ENCODE measurements around the gene KCNN3. TPM values are rescaled to one million over a fixed set of nuclear protein-coding genes. Genes with fewer than 3 reads are reported as not detected.

KCNN3 gene
- total RNA-seq, 1 donor from 2014 or later = 0.20 TPM

GRCh38 chr1:154818911-154819310 lies 51.2 kb downstream of the KCNN3 start:
- no peak for DNase-seq (ENCODE audit: low read depth, low spot score)

GRCh38 chr1:154816937-154817336 lies 53.1 kb downstream of the KCNN3 start:
- no peak for DNase-seq (ENCODE audit: low read depth, low spot score)

- no peak for DNase-seq (ENCODE audit: low read depth, low spot score)
Observed at GRCh38 chr1:154816369-154816768, 53.7 kb downstream of the KCNN3 start.

GRCh38 chr1:154813846-154814505 lies 56.1 kb downstream of the KCNN3 start:
- no peak for DNase-seq (ENCODE audit: low read depth, low spot score)

- DNase-seq (ENCODE audit: low read depth, low spot score) = no peak
Observed at GRCh38 chr1:154813300-154813816, 56.7 kb downstream of the KCNN3 start.

GRCh38 chr1:154812877-154813276 lies 57.2 kb downstream of the KCNN3 start:
- DNase-seq (ENCODE audit: low read depth, low spot score) = no peak

- no peak for DNase-seq (ENCODE audit: low read depth, low spot score)
Observed at GRCh38 chr1:154810571-154810970, 59.5 kb downstream of the KCNN3 start.

GRCh38 chr1:154809436-154810413 lies 60.4 kb downstream of the KCNN3 start:
- DNase-seq (ENCODE audit: low read depth, low spot score) = no peak

GRCh38 chr1:154808909-154809262 lies 61.2 kb downstream of the KCNN3 start:
- DNase-seq (ENCODE audit: low read depth, low spot score) = no peak

GRCh38 chr1:154808261-154808908 lies 61.7 kb downstream of the KCNN3 start:
- no peak for DNase-seq (ENCODE audit: low read depth, low spot score)

GRCh38 chr1:154807048-154807591 lies 63.0 kb downstream of the KCNN3 start:
- DNase-seq (ENCODE audit: low read depth, low spot score) = no peak

- no peak for DNase-seq (ENCODE audit: low read depth, low spot score)
Observed at GRCh38 chr1:154806333-154806732, 63.7 kb downstream of the KCNN3 start.

- DNase-seq (ENCODE audit: low read depth, low spot score) = no peak
Observed at GRCh38 chr1:154802982-154803920, 66.8 kb downstream of the KCNN3 start.

- DNase-seq (ENCODE audit: low read depth, low spot score) = no peak
Observed at GRCh38 chr1:154802336-154802969, 67.6 kb downstream of the KCNN3 start.

- DNase-seq (ENCODE audit: low read depth, low spot score) = no peak
Observed at GRCh38 chr1:154801234-154802011, 68.7 kb downstream of the KCNN3 start.

- no peak for DNase-seq (ENCODE audit: low read depth, low spot score)
Observed at GRCh38 chr1:154799188-154799587, 70.9 kb downstream of the KCNN3 start.

- no peak for DNase-seq (ENCODE audit: low read depth, low spot score)
Observed at GRCh38 chr1:154798645-154799044, 71.4 kb downstream of the KCNN3 start.

GRCh38 chr1:154797175-154797574 lies 72.9 kb downstream of the KCNN3 start:
- DNase-seq (ENCODE audit: low read depth, low spot score) = no peak

GRCh38 chr1:154796303-154796892 lies 73.7 kb downstream of the KCNN3 start:
- DNase-seq (ENCODE audit: low read depth, low spot score) = no peak

Measured in pulmonary artery endothelial cell (primary cell).